Activated CD8-positive, alpha-beta memory T cell treated with anti-CD3 and anti-CD28 coated beads, Interleukin-2, amount 50 U/mL, for 1 hour (primary cell): ENCODE results near the gene IL10RB.
"Not testable (repeated sequence)": the region's sequence is repeated elsewhere in the genome, so short reads cannot be mapped to it uniquely, and the experiment has no call there.

ENCODE experiments used
- DNase-seq: peaks from one replicate; pipeline ENCODE4 v3.0.0-alpha.2; 2020; ENCODE audit errors: extremely low read depth

The IL10RB gene

DNA sequence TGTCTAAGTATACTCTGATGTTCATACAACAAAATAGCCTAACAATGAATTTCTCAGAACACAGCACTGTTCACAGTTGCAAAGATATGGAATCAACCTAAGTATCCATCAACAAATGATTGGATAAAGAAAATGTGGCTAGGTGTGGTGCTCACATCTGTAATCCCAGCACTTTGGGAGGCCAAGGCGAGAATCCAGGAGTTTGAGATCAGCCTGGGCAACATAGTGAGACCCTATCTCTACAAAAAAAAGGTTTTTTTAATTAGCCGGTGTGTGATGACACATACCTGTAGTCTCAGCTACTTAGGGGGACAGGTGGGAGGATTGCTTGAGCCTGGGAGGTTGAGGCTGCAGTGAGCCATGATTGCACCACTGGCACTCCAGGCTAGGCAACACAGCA, 25.8 kb upstream of the IL10RB start:
- DNase-seq, result no peak

DNA sequence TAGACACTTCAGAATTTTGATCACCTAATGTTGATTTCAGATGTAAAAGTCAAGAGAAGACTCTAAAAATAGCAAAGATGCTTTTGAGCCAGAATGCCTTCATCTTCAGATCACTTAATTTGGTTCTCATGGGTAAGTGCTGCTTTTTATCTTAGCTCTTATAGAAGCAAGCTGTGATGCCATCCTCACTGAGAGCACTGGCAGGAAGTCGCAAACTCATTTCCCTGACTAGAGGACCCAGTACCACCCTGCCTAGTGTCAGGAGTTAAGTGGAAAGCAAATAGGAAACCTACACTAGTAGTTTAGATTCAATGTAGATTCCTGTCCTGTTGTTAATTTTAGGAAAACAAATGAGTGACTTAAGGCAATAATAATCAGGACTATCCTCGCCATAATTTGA, 24.3 kb upstream of the IL10RB start:
- DNase-seq, result no peak

- not testable (repeated sequence) for DNase-seq
Measured at GRCh38 chr21:33242846-33243245, 23.3 kb upstream of the IL10RB start.

- DNase-seq, result no peak
Measured at GRCh38 chr21:33244082-33244778, 21.9 kb upstream of the IL10RB start.

DNA sequence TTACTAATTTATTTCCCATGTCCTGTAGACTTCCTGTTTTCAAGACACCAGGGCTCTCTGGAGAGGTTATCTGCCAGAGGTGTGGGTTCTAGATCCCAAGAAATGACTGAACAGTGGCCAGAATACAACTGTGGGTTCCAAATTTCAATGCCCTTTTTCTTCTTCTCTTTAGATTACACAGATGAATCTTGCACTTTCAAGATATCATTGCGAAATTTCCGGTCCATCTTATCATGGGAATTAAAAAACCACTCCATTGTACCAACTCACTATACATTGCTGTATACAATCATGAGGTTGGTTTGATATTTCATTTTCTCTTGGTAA, 21.4 kb upstream of the IL10RB start:
- DNase-seq, result no peak

- DNase-seq, result no peak
Measured at GRCh38 chr21:33245289-33245918, 20.8 kb upstream of the IL10RB start.

- no peak for DNase-seq
Measured at GRCh38 chr21:33246506-33246905, 19.7 kb upstream of the IL10RB start.

- DNase-seq, result no peak
Measured at GRCh38 chr21:33246963-33247362, 19.2 kb upstream of the IL10RB start.

DNA sequence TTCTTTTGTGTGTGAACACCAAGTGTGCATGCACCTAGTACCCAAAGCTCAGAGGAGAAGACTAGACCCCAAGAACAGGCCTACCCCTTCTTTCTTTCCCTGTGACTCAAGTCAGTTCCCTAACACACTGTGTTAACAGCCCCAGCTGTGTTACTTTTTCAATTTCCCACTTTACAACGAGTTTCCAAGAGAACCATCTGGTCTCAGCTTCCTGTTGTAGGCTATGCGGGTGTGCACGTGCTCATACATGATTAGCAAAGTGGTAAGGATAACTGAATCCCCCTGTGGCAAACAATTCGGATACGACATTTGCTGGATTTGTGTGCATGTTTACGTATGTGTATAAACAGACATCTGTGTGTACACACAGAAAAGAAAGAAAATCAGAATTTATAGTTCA, 18.6 kb upstream of the IL10RB start:
- DNase-seq, result no peak

DNA sequence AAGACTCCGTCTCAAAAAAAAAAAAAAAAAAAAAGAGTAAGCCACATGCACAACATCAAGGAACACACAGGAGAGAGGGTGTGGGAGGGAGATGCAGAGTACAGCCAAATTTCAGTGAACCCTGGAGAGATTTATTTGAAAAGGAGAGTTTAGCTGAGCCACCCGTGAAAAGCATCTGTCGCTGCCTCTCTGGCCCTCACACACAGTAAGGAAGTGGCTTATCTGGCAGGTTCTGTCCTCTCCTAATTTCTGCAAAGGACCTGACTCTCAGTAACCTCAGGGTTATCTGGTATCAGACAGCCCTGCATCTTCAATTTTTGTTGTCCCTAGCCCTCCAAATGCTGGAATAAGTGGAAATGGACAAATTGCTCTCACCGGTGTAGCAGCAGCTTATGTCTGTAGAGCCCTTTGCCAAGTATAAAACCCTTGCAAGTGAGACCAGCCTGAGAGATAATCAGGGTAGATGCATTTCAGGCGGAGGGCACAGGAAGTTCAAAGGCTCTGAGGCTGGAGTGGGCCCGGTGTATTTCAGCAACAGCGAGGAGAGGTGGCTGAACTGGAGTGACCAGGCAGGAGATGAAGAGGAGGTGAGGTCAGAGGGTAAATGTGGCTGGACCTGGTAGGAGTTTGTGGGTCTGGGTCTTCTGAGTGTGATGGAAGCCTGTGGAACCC, 16.7 kb upstream of the IL10RB start:
- no peak for DNase-seq

DNA sequence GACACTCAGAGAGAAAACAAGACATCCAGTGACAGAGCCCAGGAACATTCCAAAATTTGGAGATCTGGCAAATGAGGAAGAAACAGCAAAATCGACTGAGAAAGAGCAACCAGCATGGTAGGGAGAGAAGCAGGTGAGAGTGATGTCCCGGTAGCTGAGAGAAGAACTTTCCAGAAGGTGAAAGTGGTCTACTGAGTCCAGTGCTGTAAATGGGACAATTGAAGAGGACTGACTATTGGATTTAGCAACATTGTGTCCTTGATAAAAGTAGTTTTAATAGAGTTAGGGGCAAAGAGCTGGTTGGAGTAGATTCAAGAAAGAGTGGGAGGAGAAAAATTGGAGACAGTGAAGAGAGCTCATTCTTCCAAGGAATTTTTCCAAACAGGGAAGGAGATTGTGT, 15.0 kb upstream of the IL10RB start:
- no peak for DNase-seq

- not testable (repeated sequence) for DNase-seq
Measured at GRCh38 chr21:33253382-33253781, 12.8 kb upstream of the IL10RB start.

DNA sequence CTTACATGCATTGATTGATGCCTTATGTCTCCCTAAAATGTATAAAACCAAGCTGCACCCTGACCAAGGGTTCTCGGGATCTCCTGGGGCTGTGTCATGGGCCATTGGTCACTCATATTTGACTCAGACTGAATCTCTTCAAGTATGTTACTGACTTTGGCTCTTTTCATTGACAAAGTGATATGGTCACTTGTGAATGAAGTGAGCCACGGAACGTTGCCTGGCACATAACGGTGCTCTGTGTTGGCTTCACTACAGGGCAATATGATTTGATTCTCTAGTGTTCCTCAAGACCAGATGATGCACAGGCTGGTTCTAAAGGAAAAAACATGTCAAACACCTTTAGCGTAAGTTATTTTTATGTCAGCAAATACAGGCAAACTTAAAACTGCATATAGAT, 11.4 kb upstream of the IL10RB start:
- DNase-seq, result no peak

DNA sequence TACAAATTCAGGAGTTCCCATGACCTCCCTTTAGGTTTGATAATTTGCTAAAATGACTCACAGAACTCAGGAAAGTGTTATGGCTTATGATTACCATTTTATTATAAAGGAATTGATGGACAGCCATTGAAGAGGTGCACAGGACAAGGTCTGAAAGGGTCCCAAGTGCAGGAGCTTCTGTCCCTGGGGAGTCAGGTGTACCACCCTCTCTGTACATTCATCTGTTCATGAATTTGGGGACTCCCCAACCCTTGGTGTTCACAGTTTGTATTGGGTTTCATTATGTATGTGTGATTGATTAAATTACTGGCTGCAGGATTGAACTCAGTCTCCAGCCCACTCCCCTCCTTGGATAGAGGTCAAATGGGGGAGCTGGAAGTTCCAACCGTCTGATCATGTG, 10.8 kb upstream of the IL10RB start:
- no peak for DNase-seq

DNA sequence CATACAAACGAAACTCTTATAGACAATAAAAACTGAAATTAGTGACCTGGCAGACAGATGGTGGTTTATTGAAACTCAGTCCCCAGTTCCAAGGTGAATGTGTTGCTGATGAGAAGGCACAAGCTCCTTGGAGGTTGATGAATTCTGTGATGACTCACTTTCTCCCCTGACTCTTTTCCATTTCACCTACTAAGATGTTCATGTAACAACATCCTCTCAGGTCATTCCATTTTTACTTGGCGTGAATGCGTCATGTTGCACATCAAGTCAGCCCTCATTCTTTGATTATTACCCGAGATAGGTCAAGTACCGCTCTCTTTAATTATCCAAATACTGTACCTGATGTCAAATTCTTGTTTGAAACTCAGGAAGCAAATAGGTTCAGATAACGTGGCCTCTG, 10.1 kb upstream of the IL10RB start:
- no peak for DNase-seq

- DNase-seq, result no peak
Measured at GRCh38 chr21:33257094-33257803, 8.9 kb upstream of the IL10RB start.

GRCh38 chr21:33258475-33258874, 7.7 kb upstream of the IL10RB start:
- no peak for DNase-seq

DNA sequence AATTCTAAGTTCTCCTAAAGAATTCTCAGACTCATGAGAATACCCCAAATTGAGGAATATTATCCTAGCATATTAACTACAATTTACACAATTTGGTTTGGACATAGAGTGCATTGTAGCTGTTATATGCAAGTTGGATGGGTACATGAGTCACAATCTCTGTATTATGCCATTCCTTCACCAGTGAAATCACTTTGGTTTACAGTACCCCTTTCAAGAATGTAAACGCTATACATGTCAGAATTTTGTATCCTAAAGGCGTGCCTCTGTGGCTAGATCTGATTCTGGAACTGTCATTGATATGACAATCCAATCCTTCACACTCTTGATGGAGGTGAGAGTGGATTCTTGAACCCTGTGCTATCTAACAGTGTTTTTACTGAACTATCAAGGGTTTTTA, 6.7 kb upstream of the IL10RB start:
- no peak for DNase-seq

DNA sequence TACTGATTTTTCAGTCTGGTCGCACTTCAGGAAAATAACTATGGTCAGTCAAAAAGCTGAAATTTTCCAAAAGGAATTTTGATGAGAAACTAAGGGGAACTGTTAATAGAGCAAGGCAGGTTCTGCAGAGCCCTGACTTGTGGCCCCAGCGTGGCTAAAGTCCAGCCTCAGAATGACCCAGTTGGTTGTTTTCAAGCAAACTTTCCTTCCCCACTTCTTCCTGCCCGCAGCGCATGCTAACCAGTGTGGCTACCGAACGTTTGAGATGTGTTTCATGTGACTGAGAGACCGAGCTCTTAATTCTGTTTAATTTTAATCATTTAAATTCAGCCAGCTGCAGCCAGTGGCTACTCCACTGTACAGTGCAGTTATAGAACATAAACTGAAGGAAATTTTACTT, 6.2 kb upstream of the IL10RB start:
- no peak for DNase-seq

DNA sequence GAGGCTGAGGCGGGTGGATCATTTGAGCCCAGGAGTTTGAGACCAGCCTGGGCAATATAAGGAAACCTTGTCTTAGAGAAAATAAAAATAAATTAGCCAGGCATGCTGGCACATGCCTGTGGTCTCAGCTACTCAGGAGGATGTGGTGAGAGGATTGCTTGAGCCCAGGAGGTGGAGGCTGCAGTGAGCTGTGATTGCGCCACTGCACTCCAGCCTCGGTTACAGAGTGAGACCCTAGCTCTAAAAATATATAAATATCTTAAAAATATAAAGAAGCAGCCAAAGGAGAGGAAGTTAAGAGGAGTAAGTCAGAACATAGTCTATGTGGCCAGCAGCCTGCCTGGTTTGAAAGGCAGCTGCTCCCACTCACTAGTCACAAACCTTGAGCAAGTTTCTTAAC, 4.5 kb upstream of the IL10RB start:
- no peak for DNase-seq

DNA sequence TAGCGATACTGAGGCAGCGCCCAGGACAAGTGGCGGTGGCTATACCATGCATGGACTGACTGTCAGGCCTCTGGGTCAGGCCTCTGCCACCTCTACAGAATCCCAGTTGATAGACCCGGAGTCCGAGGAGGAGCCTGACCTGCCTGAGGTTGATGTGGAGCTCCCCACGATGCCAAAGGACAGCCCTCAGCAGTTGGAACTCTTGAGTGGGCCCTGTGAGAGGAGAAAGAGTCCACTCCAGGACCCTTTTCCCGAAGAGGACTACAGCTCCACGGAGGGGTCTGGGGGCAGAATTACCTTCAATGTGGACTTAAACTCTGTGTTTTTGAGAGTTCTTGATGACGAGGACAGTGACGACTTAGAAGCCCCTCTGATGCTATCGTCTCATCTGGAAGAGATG, 3.2 kb upstream of the IL10RB start:
- DNase-seq, result no peak

- no peak for DNase-seq
Measured at GRCh38 chr21:33264561-33264960, 1.6 kb upstream of the IL10RB start.

GRCh38 chr21:33265664-33266049, 510 bp upstream of the IL10RB start:
- no peak for DNase-seq
